GM23338 (cell line): Measurements from ENCODE around the gene ZNF48. TPM values are rescaled to one million over a fixed set of nuclear protein-coding genes. Genes with fewer than 3 reads are reported as not detected.
A peak's percentile ranks its signal among the peaks of the same experiment; 100 is the strongest.

Source experiments
- ATAC-seq: fragments of 200-7000 bp; cut with Tn5 transposase; 3 replicates; pipeline ENCODE4 v1.9.1; 2020
- DNase-seq: peaks from one replicate; pipeline ENCODE4 v3.0.0-alpha.2; 2015; ENCODE audit warnings: low spot score
- H2AFZ ChIP-seq: fragments of 200-600 bp; sonication (generic); 2 replicates; pipeline ENCODE4 v1.8.0; 2016; ENCODE audit warnings: antibody characterized with exemption, mild to moderate bottlenecking, moderate library complexity
- H3F3A ChIP-seq: fragments of 200-600 bp; sonication (generic); replicated peaks from 2 replicates; pipeline ENCODE4 v1.8.0; 2017; ENCODE audit warnings: antibody characterized with exemption, mixed run types, low read depth
- H3K27ac ChIP-seq: fragments of 200-600 bp; sonication (generic); 2 replicates; pipeline ENCODE4 v1.6.1; 2016; ENCODE audit warnings: low read depth
- H3K27me3 ChIP-seq: fragments of 200-600 bp; sonication (generic); 2 replicates; pipeline ENCODE4 v1.8.0; 2016; ENCODE audit warnings: mild to moderate bottlenecking, mixed run types, moderate library complexity; ENCODE audit not compliant: insufficient read depth
- H3K36me3 ChIP-seq: fragments of 200-600 bp; sonication (generic); 2 replicates; pipeline ENCODE4 v1.8.0; 2016; ENCODE audit warnings: mild to moderate bottlenecking; ENCODE audit not compliant: insufficient read depth
- H3K4me1 ChIP-seq: fragments of 200-600 bp; sonication (generic); 2 replicates; pipeline ENCODE4 v1.8.0; 2016; ENCODE audit warnings: mild to moderate bottlenecking, moderate library complexity; ENCODE audit not compliant: insufficient read depth
- H3K4me2 ChIP-seq: fragments of 200-600 bp; sonication (generic); 2 replicates; pipeline ENCODE4 v1.7.1; 2017; ENCODE audit warnings: mixed run types
- H3K4me3 ChIP-seq: fragments of 200-600 bp; sonication (generic); 2 replicates; pipeline ENCODE4 v1.6.1; 2016; ENCODE audit warnings: mixed run types
- H3K79me2 ChIP-seq: fragments of 200-600 bp; sonication (generic); replicated peaks from 2 replicates; pipeline ENCODE4 v1.8.0; 2017; ENCODE audit warnings: mild to moderate bottlenecking; ENCODE audit not compliant: insufficient read depth
- H3K9me2 ChIP-seq: fragments of 200-600 bp; sonication (generic); 2 replicates; pipeline ENCODE4 v1.8.0; 2017; ENCODE audit not compliant: insufficient read depth
- H4K20me1 ChIP-seq: fragments of 200-600 bp; sonication (generic); replicated peaks from 2 replicates; pipeline ENCODE4 v1.8.0; 2017; ENCODE audit warnings: mild to moderate bottlenecking; ENCODE audit not compliant: insufficient read depth
- H3K27ac Mint-ChIP-seq: 2 replicates; pipeline ENCODE4 v1.8.0; 2020; ENCODE audit warnings: inconsistent platforms, mild to moderate bottlenecking, moderate library complexity, mixed read lengths
- H3K27me3 Mint-ChIP-seq: 3 replicates; pipeline ENCODE4 v1.8.0; 2022; ENCODE audit warnings: low read depth, mild to moderate bottlenecking, moderate library complexity, mixed read lengths, inconsistent platforms; ENCODE audit not compliant: insufficient read depth, poor library complexity
- H3K36me3 Mint-ChIP-seq: 3 replicates; pipeline ENCODE4 v1.8.0; 2021; ENCODE audit warnings: low read depth, mild to moderate bottlenecking, inconsistent platforms, moderate library complexity, mixed read lengths
- H3K4me1 Mint-ChIP-seq: 3 replicates; pipeline ENCODE4 v1.8.0; 2020; ENCODE audit warnings: mild to moderate bottlenecking, inconsistent platforms, mixed read lengths
- H3K4me3 Mint-ChIP-seq: 3 replicates; pipeline ENCODE4 v1.8.0; 2021; ENCODE audit warnings: moderate library complexity, mild to moderate bottlenecking, inconsistent platforms, mixed read lengths
- H3K9me3 Mint-ChIP-seq: 3 replicates; pipeline ENCODE4 v1.8.0; 2020; ENCODE audit warnings: moderate library complexity, mild to moderate bottlenecking, inconsistent platforms, mixed read lengths
- CREB1 ChIP-seq: fragments of 250-450 bp; sonication (Bioruptor Pico); IDR thresholded peaks from 2 replicates; pipeline ENCODE4 v1.5.0; 2020; ENCODE audit warnings: low read depth, mild to moderate bottlenecking, moderate library complexity
- EZH2 ChIP-seq: fragments of 200-600 bp; sonication (generic); IDR thresholded peaks from one replicate; pipeline ENCODE4 v1.8.0; 2017; ENCODE audit warnings: antibody characterized with exemption, mild to moderate bottlenecking, low read depth; ENCODE audit not compliant: unreplicated experiment
- EZH2phosphoT487 ChIP-seq: fragments of 200-600 bp; sonication (generic); IDR thresholded peaks from one replicate; pipeline ENCODE4 v1.8.1; 2018; ENCODE audit warnings: antibody characterized with exemption; ENCODE audit not compliant: unreplicated experiment
- JUNB ChIP-seq: IDR thresholded peaks from one replicate; pipeline ENCODE4 v1.6.1; 2016; ENCODE audit warnings: antibody characterized with exemption; ENCODE audit not compliant: unreplicated experiment
- NANOG ChIP-seq: IDR thresholded peaks from 2 replicates; pipeline ENCODE4 v1.6.1; 2016; ENCODE audit warnings: antibody characterized with exemption, borderline replicate concordance
- POLR2AphosphoS5 ChIP-seq: IDR thresholded peaks from 2 replicates; pipeline ENCODE4 v1.6.1; 2016; ENCODE audit warnings: antibody characterized with exemption, low read depth
- STAT1 ChIP-seq: IDR thresholded peaks from one replicate; pipeline ENCODE4 v1.6.1; 2016; ENCODE audit warnings: antibody characterized with exemption; ENCODE audit not compliant: unreplicated experiment
- ZNF114 ChIP-seq: fragments of 250-450 bp; sonication (Bioruptor Pico); IDR thresholded peaks from 2 replicates; pipeline ENCODE4 v1.5.0; 2020; ENCODE audit warnings: mild to moderate bottlenecking, moderate library complexity
- ZNF331 ChIP-seq: fragments of 250-450 bp; sonication (Bioruptor Pico); IDR thresholded peaks from 2 replicates; pipeline ENCODE4 v1.5.0; 2020; ENCODE audit warnings: low read depth, mild to moderate bottlenecking, moderate library complexity
- polyA plus RNA-seq: library from polyadenylated mRNA; unstranded; fragments of >200 nt; fragmentation: Nextera tagmentation; extraction: Ambion mirVana; gene quantifications from 2 replicates; pipeline ENCODE4 v1.2.1, GENCODE V29; 2016
- total RNA-seq: library from RNA; depleted of rRNA; stranded (reverse); fragments of >200 nt; shearing (Covaris generic); gene quantifications from 2 replicates; pipeline ENCODE4 v1.2.3, GENCODE V29; 2014
- TF ChIP-seq, protein P1 (sequence below): fragments of 250-450 bp; sonication (Bioruptor Pico); IDR thresholded peaks from 2 replicates; pipeline ENCODE4 v1.5.0; 2020; ENCODE audit warnings: mild to moderate bottlenecking, moderate library complexity
- TF ChIP-seq, protein P2 (sequence below): IDR thresholded peaks from 2 replicates; pipeline ENCODE4 v1.6.1; 2016; ENCODE audit warnings: antibody characterized with exemption
- TF ChIP-seq, protein P3 (sequence below), 2 experiments: fragments of 200-600 bp in 1 of 2; sonication (generic) in 1 of 2; conservative IDR thresholded peaks; 2 replicates each; pipeline versions ENCODE4 v1.5.1 to v1.6.1; 2016 to 2017; ENCODE audit warnings: antibody characterized with exemption in 2 of 2, low read depth in 2 of 2, mild to moderate bottlenecking in 2 of 2, moderate library complexity in 1 of 2
- TF ChIP-seq, protein P4 (sequence below): IDR thresholded peaks from one replicate; pipeline ENCODE4 v1.6.1; 2018; ENCODE audit warnings: antibody characterized with exemption; ENCODE audit not compliant: unreplicated experiment

The ZNF48 gene
- total and polyA plus RNA-seq, 2 experiments from 2014 or later, result 4.8 to 44.3 TPM

DNA sequence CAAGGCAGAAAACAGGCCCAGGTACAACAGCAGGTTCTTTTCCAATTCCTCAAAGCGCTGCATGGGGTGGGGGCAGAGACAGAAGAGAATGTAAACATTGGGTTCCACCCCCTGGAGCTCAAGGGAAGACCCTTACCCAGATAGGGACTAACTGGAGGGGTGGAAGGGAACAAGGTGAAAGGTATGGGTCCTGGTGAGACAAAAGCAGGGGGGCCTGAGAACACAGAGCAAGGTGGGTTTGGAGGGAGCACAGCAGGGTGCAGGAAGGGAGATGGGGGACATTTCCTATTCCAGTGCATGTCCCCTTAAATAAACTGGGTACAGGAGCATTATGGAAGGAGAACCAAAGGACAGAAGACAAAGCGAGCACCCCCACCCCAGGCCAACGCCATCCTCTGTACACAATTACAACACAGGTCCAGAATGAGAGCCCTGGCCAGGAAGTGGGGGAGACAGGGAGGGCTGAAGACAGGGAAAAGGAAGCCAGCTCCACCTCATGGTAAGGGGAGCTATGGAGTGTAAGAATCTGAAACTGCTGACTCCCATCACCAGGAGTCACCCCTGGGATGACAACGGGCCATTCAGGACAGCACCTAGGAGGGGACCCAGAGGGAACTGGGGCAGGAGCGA, 38.0 kb upstream of the ZNF48 start:
- Mint-ChIP-seq H3K36me3 (peaks cover 46% of the 10 kb centered on the region), H3K4me1 (peaks cover 31% of the 10 kb centered on the region), H3K27me3 (peaks cover 23% of the 10 kb centered on the region), H3K27ac (no peak overlapping the region), H3K9me3 (peaks cover 4% of the 10 kb centered on the region; the same call in 2 of the 3 replicates), H3K4me3 (peak overlapping the region; percentile 45; the same call in 1 of the 3 replicates)
- TF ChIP-seq EZH2 (no peak), NANOG (no peak), STAT1 (no peak), CREB1 (no peak), POLR2AphosphoS5 (no peak), EZH2phosphoT487 (no peak), ZNF114 (CRISPR knock-in tag) (no peak), ZNF331 (CRISPR knock-in tag) (no peak), JUNB (no peak)
- TF ChIP-seq, protein P1, sequence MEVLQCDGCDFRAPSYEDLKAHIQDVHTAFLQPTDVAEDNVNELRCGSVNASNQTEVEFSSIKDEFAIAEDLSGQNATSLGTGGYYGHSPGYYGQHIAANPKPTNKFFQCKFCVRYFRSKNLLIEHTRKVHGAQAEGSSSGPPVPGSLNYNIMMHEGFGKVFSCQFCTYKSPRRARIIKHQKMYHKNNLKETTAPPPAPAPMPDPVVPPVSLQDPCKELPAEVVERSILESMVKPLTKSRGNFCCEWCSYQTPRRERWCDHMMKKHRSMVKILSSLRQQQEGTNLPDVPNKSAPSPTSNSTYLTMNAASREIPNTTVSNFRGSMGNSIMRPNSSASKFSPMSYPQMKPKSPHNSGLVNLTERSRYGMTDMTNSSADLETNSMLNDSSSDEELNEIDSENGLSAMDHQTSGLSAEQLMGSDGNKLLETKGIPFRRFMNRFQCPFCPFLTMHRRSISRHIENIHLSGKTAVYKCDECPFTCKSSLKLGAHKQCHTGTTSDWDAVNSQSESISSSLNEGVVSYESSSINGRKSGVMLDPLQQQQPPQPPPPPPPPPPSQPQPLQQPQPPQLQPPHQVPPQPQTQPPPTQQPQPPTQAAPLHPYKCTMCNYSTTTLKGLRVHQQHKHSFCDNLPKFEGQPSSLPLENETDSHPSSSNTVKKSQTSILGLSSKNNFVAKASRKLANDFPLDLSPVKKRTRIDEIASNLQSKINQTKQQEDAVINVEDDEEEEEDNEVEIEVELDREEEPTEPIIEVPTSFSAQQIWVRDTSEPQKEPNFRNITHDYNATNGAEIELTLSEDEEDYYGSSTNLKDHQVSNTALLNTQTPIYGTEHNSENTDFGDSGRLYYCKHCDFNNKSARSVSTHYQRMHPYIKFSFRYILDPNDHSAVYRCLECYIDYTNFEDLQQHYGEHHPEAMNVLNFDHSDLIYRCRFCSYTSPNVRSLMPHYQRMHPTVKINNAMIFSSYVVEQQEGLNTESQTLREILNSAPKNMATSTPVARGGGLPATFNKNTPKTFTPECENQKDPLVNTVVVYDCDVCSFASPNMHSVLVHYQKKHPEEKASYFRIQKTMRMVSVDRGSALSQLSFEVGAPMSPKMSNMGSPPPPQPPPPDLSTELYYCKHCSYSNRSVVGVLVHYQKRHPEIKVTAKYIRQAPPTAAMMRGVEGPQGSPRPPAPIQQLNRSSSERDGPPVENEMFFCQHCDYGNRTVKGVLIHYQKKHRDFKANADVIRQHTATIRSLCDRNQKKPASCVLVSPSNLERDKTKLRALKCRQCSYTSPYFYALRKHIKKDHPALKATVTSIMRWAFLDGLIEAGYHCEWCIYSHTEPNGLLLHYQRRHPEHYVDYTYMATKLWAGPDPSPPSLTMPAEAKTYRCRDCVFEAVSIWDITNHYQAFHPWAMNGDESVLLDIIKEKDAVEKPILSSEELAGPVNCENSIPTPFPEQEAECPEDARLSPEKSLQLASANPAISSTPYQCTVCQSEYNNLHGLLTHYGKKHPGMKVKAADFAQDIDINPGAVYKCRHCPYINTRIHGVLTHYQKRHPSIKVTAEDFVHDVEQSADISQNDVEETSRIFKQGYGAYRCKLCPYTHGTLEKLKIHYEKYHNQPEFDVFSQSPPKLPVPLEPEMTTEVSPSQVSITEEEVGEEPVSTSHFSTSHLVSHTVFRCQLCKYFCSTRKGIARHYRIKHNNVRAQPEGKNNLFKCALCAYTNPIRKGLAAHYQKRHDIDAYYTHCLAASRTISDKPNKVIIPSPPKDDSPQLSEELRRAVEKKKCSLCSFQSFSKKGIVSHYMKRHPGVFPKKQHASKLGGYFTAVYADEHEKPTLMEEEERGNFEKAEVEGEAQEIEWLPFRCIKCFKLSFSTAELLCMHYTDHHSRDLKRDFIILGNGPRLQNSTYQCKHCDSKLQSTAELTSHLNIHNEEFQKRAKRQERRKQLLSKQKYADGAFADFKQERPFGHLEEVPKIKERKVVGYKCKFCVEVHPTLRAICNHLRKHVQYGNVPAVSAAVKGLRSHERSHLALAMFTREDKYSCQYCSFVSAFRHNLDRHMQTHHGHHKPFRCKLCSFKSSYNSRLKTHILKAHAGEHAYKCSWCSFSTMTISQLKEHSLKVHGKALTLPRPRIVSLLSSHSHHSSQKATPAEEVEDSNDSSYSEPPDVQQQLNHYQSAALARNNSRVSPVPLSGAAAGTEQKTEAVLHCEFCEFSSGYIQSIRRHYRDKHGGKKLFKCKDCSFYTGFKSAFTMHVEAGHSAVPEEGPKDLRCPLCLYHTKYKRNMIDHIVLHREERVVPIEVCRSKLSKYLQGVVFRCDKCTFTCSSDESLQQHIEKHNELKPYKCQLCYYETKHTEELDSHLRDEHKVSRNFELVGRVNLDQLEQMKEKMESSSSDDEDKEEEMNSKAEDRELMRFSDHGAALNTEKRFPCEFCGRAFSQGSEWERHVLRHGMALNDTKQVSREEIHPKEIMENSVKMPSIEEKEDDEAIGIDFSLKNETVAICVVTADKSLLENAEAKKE (CRISPR knock-in tag), result no peak
- TF ChIP-seq, protein P2, sequence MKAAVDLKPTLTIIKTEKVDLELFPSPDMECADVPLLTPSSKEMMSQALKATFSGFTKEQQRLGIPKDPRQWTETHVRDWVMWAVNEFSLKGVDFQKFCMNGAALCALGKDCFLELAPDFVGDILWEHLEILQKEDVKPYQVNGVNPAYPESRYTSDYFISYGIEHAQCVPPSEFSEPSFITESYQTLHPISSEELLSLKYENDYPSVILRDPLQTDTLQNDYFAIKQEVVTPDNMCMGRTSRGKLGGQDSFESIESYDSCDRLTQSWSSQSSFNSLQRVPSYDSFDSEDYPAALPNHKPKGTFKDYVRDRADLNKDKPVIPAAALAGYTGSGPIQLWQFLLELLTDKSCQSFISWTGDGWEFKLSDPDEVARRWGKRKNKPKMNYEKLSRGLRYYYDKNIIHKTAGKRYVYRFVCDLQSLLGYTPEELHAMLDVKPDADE, result no peak
- TF ChIP-seq, protein P3, sequence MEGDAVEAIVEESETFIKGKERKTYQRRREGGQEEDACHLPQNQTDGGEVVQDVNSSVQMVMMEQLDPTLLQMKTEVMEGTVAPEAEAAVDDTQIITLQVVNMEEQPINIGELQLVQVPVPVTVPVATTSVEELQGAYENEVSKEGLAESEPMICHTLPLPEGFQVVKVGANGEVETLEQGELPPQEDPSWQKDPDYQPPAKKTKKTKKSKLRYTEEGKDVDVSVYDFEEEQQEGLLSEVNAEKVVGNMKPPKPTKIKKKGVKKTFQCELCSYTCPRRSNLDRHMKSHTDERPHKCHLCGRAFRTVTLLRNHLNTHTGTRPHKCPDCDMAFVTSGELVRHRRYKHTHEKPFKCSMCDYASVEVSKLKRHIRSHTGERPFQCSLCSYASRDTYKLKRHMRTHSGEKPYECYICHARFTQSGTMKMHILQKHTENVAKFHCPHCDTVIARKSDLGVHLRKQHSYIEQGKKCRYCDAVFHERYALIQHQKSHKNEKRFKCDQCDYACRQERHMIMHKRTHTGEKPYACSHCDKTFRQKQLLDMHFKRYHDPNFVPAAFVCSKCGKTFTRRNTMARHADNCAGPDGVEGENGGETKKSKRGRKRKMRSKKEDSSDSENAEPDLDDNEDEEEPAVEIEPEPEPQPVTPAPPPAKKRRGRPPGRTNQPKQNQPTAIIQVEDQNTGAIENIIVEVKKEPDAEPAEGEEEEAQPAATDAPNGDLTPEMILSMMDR (conservative IDR thresholded peaks at IDR 0.05; ENCODE audit: low read depth in 2 of 2), result no peak
- TF ChIP-seq, protein P4, sequence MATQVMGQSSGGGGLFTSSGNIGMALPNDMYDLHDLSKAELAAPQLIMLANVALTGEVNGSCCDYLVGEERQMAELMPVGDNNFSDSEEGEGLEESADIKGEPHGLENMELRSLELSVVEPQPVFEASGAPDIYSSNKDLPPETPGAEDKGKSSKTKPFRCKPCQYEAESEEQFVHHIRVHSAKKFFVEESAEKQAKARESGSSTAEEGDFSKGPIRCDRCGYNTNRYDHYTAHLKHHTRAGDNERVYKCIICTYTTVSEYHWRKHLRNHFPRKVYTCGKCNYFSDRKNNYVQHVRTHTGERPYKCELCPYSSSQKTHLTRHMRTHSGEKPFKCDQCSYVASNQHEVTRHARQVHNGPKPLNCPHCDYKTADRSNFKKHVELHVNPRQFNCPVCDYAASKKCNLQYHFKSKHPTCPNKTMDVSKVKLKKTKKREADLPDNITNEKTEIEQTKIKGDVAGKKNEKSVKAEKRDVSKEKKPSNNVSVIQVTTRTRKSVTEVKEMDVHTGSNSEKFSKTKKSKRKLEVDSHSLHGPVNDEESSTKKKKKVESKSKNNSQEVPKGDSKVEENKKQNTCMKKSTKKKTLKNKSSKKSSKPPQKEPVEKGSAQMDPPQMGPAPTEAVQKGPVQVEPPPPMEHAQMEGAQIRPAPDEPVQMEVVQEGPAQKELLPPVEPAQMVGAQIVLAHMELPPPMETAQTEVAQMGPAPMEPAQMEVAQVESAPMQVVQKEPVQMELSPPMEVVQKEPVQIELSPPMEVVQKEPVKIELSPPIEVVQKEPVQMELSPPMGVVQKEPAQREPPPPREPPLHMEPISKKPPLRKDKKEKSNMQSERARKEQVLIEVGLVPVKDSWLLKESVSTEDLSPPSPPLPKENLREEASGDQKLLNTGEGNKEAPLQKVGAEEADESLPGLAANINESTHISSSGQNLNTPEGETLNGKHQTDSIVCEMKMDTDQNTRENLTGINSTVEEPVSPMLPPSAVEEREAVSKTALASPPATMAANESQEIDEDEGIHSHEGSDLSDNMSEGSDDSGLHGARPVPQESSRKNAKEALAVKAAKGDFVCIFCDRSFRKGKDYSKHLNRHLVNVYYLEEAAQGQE, result no peak
- Histone ChIP-seq H3K36me3 (no peaks in the 10 kb centered on the region), H3K27me3 (no peaks in the 10 kb centered on the region), H3K4me3 (no peak overlapping the region), H2AFZ (no peak overlapping the region), H4K20me1 (no peaks in the 10 kb centered on the region), H3F3A (0 out of 2 replicates have a peak, but pooled peaks cover 3% of the 10 kb centered on the region), H3K27ac (no peak overlapping the region), H3K9me2 (no peaks in the 10 kb centered on the region), H3K4me1 (peaks cover 3% of the 10 kb centered on the region), H3K79me2 (peaks cover 16% of the 10 kb centered on the region), H3K4me2 (no peak overlapping the region)
- DNase-seq, result no peak
- no peak for ATAC-seq
